ENCODE measurements around the gene CEP128.

DNA sequence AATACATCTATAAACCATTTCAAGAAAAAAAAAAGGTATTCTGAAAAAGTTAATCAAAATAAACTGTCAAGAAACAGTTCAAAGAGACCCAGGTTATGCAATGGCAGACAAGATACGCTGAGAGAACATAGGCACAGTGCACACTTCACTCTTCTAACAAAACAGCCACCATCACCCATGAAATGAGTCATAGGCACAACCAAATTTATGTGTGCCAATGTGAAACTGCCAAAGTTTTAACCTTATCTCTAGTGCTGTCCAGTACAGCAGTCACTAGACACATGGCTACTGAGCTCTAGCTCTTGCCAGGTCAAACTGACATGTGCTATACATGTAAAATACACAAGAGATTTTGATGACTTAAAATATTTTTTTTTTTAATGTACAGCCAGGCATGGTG is 1.4 kb downstream of the CEP128 start:
- no peak for TF ChIP-seq POU2F2 (IDR thresholded peaks at IDR 0.05; ENCODE audit: low read depth, low read length)
- TF ChIP-seq POLR2AphosphoS5 (IDR thresholded peaks at IDR 0.05; ENCODE audit: low read depth, low read length) = no peak
- no peak for TF ChIP-seq POLR2A (IDR thresholded peaks at IDR 0.05; ENCODE audit: low read depth, low read length)
- no peak for TF ChIP-seq TAF1 (IDR thresholded peaks at IDR 0.05; ENCODE audit: low read depth, low read length)
